SKM-1 (cell line): ENCODE measurements around the gene COL6A1.
A peak's percentile ranks its signal among the peaks of the same experiment; 100 is the strongest.
"Not testable (repeated sequence)": the region's sequence is repeated elsewhere in the genome, so short reads cannot be mapped to it uniquely, and the experiment has no call there.

Source experiments
- DNase-seq: peaks from one replicate; lab custom pipeline; 2025; ENCODE audit not compliant: unreplicated experiment; lab: John Stamatoyannopoulos, UW

Gene COL6A1

GRCh38 chr21:46004168-46004861, 22.7 kb downstream of the COL6A1 start:
- DNase-seq = no peak

GRCh38 chr21:46005081-46005480, 23.5 kb downstream of the COL6A1 start:
- no peak for DNase-seq

GRCh38 chr21:46005481-46005881, 23.9 kb downstream of the COL6A1 start:
- DNase-seq = no peak

- not testable (repeated sequence) for DNase-seq
Observed at GRCh38 chr21:46005894-46006546, 24.4 kb downstream of the COL6A1 start.

- DNase-seq = no peak
Observed at GRCh38 chr21:46006547-46007491, 25.2 kb downstream of the COL6A1 start.

GRCh38 chr21:46007492-46007868, 25.9 kb downstream of the COL6A1 start:
- DNase-seq = no peak

GRCh38 chr21:46008893-46009621, 27.5 kb downstream of the COL6A1 start:
- DNase-seq = no peak

- no peak for DNase-seq
Observed at GRCh38 chr21:46009951-46010705, 28.6 kb downstream of the COL6A1 start.

GRCh38 chr21:46011267-46011967, 29.8 kb downstream of the COL6A1 start:
- no peak for DNase-seq

- DNase-seq = no peak
Observed at GRCh38 chr21:46012154-46012553, 30.6 kb downstream of the COL6A1 start.

GRCh38 chr21:46014828-46015227, 33.3 kb downstream of the COL6A1 start:
- no peak for DNase-seq

- no peak for DNase-seq
Observed at GRCh38 chr21:46017148-46017547, 35.6 kb downstream of the COL6A1 start.

GRCh38 chr21:46017695-46018094, 36.1 kb downstream of the COL6A1 start:
- DNase-seq = no peak

GRCh38 chr21:46018615-46019014, 37.0 kb downstream of the COL6A1 start:
- DNase-seq = peak; percentile 13

GRCh38 chr21:46020581-46020980, 39.0 kb downstream of the COL6A1 start:
- no peak for DNase-seq

GRCh38 chr21:46021398-46021797, 39.8 kb downstream of the COL6A1 start:
- DNase-seq = no peak

GRCh38 chr21:46021978-46022544, 40.5 kb downstream of the COL6A1 start:
- DNase-seq = no peak

GRCh38 chr21:46022551-46023525, 41.3 kb downstream of the COL6A1 start:
- DNase-seq = no peak
